SJCRH30 (cell line): ENCODE data around the gene EP300. TPM values are rescaled to one million over a fixed set of nuclear protein-coding genes. Genes with fewer than 3 reads are reported as not detected.

Experiments
- DNase-seq, 2 experiments: peaks; one replicate each; pipeline ENCODE4 v3.0.0-alpha.2; 2015 to 2020
- H3K27ac ChIP-seq: fragments of 250-450 bp; sonication (Bioruptor Pico); 2 replicates; pipeline ENCODE4 v1.5.1; 2020; ENCODE audit warnings: mild to moderate bottlenecking, moderate library complexity
- H3K27me3 ChIP-seq: fragments of 250-450 bp; sonication (Bioruptor Pico); 2 replicates; pipeline ENCODE4 v1.5.1; 2020; ENCODE audit warnings: mild to moderate bottlenecking, moderate library complexity
- H3K36me3 ChIP-seq: fragments of 250-450 bp; sonication (Bioruptor Pico); 2 replicates; pipeline ENCODE4 v1.5.1; 2020; ENCODE audit warnings: mild to moderate bottlenecking, moderate library complexity
- H3K4me1 ChIP-seq: fragments of 250-450 bp; sonication (Bioruptor Pico); 2 replicates; pipeline ENCODE4 v1.5.1; 2020; ENCODE audit warnings: mild to moderate bottlenecking, moderate library complexity
- H3K4me3 ChIP-seq: fragments of 250-450 bp; sonication (Bioruptor Pico); 2 replicates; pipeline ENCODE4 v1.5.1; 2020; ENCODE audit warnings: mild to moderate bottlenecking, moderate library complexity
- H3K9me3 ChIP-seq: fragments of 250-450 bp; sonication (Bioruptor Pico); replicated peaks from 2 replicates; pipeline ENCODE4 v1.5.1; 2020; ENCODE audit warnings: mild to moderate bottlenecking, moderate library complexity
- total RNA-seq: library from RNA; depleted of rRNA; stranded (reverse); fragments of >200 nt; shearing (Covaris generic); gene quantifications from 2 replicates; pipeline ENCODE4 v1.2.3, GENCODE V29; 2014

The EP300 gene
- total RNA-seq, 1 experiment from 2014 or later: 27.5 TPM

GRCh38 chr22:41070665-41071331 is 21.6 kb upstream of the EP300 start:
- no peaks in the 10 kb centered on the region for H3K9me3 ChIP-seq
- H3K4me3 ChIP-seq: no peak overlapping the region
- H3K4me1 ChIP-seq: no peaks in the 10 kb centered on the region
- no peak overlapping the region for H3K27ac ChIP-seq
- H3K27me3 ChIP-seq: no peaks in the 10 kb centered on the region
- no peaks in the 10 kb centered on the region for H3K36me3 ChIP-seq
- DNase-seq: no peak

GRCh38 chr22:41074061-41074460 is 18.3 kb upstream of the EP300 start:
- no peak for DNase-seq
- H3K4me1 ChIP-seq: no peaks in the 10 kb centered on the region
- H3K36me3 ChIP-seq: no peaks in the 10 kb centered on the region
- no peak overlapping the region for H3K4me3 ChIP-seq
- H3K27me3 ChIP-seq: no peaks in the 10 kb centered on the region
- H3K27ac ChIP-seq: no peak overlapping the region
- H3K9me3 ChIP-seq: no peaks in the 10 kb centered on the region

- no peaks in the 10 kb centered on the region for H3K4me1 ChIP-seq
- H3K4me3 ChIP-seq: no peak overlapping the region
- H3K27me3 ChIP-seq: no peaks in the 10 kb centered on the region
- H3K9me3 ChIP-seq: no peaks in the 10 kb centered on the region
- DNase-seq: no peak
- no peaks in the 10 kb centered on the region for H3K36me3 ChIP-seq
- H3K27ac ChIP-seq: no peak overlapping the region
Measured at GRCh38 chr22:41074466-41074865, 17.9 kb upstream of the EP300 start.

GRCh38 chr22:41074941-41075710 is 17.3 kb upstream of the EP300 start:
- Histone ChIP-seq H3K27ac (no peak overlapping the region), H3K4me1 (no peaks in the 10 kb centered on the region), H3K4me3 (no peak overlapping the region), H3K36me3 (no peaks in the 10 kb centered on the region), H3K9me3 (no peaks in the 10 kb centered on the region), H3K27me3 (no peaks in the 10 kb centered on the region)
- DNase-seq: no peak

GRCh38 chr22:41075946-41076345 is 16.4 kb upstream of the EP300 start:
- Histone ChIP-seq H3K9me3 (no peaks in the 10 kb centered on the region), H3K4me3 (no peak overlapping the region), H3K36me3 (no peaks in the 10 kb centered on the region), H3K27me3 (no peaks in the 10 kb centered on the region), H3K27ac (no peak overlapping the region), H3K4me1 (no peaks in the 10 kb centered on the region)
- no peak for DNase-seq

- H3K9me3 ChIP-seq: no peaks in the 10 kb centered on the region
- H3K36me3 ChIP-seq: no peaks in the 10 kb centered on the region
- no peak for DNase-seq
- no peak overlapping the region for H3K27ac ChIP-seq
- no peaks in the 10 kb centered on the region for H3K27me3 ChIP-seq
- no peaks in the 10 kb centered on the region for H3K4me1 ChIP-seq
- no peak overlapping the region for H3K4me3 ChIP-seq
Measured at GRCh38 chr22:41076857-41077256, 15.5 kb upstream of the EP300 start.

- H3K4me1 ChIP-seq: no peaks in the 10 kb centered on the region
- no peak for DNase-seq
- no peaks in the 10 kb centered on the region for H3K9me3 ChIP-seq
- no peaks in the 10 kb centered on the region for H3K27me3 ChIP-seq
- H3K4me3 ChIP-seq: no peak overlapping the region
- no peaks in the 10 kb centered on the region for H3K36me3 ChIP-seq
- H3K27ac ChIP-seq: no peak overlapping the region
Measured at GRCh38 chr22:41078931-41079330, 13.5 kb upstream of the EP300 start.

- H3K4me1 ChIP-seq: no peaks in the 10 kb centered on the region
- no peaks in the 10 kb centered on the region for H3K36me3 ChIP-seq
- H3K27ac ChIP-seq: no peak overlapping the region
- H3K27me3 ChIP-seq: no peaks in the 10 kb centered on the region
- DNase-seq: no peak
- no peak overlapping the region for H3K4me3 ChIP-seq
- H3K9me3 ChIP-seq: no peaks in the 10 kb centered on the region
Measured at GRCh38 chr22:41085842-41086241, 6.5 kb upstream of the EP300 start.

GRCh38 chr22:41091132-41092022 is 1.0 kb upstream of the EP300 start:
- no peaks in the 10 kb centered on the region for H3K27me3 ChIP-seq
- peak; percentile 97 to 98 for DNase-seq
- H3K27ac ChIP-seq: peak overlapping the region; percentile 95
- no peaks in the 10 kb centered on the region for H3K36me3 ChIP-seq
- H3K9me3 ChIP-seq: no peaks in the 10 kb centered on the region
- H3K4me3 ChIP-seq: peak overlapping the region; percentile 87
- no peaks in the 10 kb centered on the region for H3K4me1 ChIP-seq

GRCh38 chr22:41092847-41093411 is 537 bp downstream of the EP300 start:
- H3K27me3 ChIP-seq: no peaks in the 10 kb centered on the region
- H3K36me3 ChIP-seq: no peaks in the 10 kb centered on the region
- DNase-seq: peak; percentile 37 to 58
- no peaks in the 10 kb centered on the region for H3K9me3 ChIP-seq
- no peaks in the 10 kb centered on the region for H3K4me1 ChIP-seq
- peak overlapping the region; percentile 87 for H3K4me3 ChIP-seq
- H3K27ac ChIP-seq: peak overlapping the region; percentile 95

GRCh38 chr22:41094041-41094593 is 1.7 kb downstream of the EP300 start:
- Histone ChIP-seq H3K27me3 (no peaks in the 10 kb centered on the region), H3K27ac (no peak overlapping the region), H3K4me3 (peak overlapping the region; percentile 87), H3K4me1 (no peaks in the 10 kb centered on the region), H3K9me3 (no peaks in the 10 kb centered on the region), H3K36me3 (peaks cover 1% of the 10 kb centered on the region; the same call in 1 of the 2 replicates)
- DNase-seq: peak in 1 of 2 experiments; percentile 45

GRCh38 chr22:41096391-41096790 is 4.0 kb downstream of the EP300 start:
- Histone ChIP-seq H3K27ac (no peak overlapping the region), H3K9me3 (no peaks in the 10 kb centered on the region)

GRCh38 chr22:41096841-41097240 is 4.4 kb downstream of the EP300 start:
- no peak for DNase-seq
- H3K36me3 ChIP-seq: peaks cover 5% of the 10 kb centered on the region; the same call in 1 of the 2 replicates
- no peak overlapping the region for H3K27ac ChIP-seq
- no peaks in the 10 kb centered on the region for H3K4me1 ChIP-seq
- no peaks in the 10 kb centered on the region for H3K9me3 ChIP-seq
- no peaks in the 10 kb centered on the region for H3K27me3 ChIP-seq
- H3K4me3 ChIP-seq: no peak overlapping the region

More at GRCh38 chr22:41096391-41096790, 4.0 kb downstream of the EP300 start:
- DNase-seq: no peak
- Histone ChIP-seq H3K27me3 (no peaks in the 10 kb centered on the region), H3K4me3 (no peak overlapping the region), H3K36me3 (peaks cover 5% of the 10 kb centered on the region; the same call in 1 of the 2 replicates), H3K4me1 (no peaks in the 10 kb centered on the region)

GRCh38 chr22:41099036-41099435 is 6.6 kb downstream of the EP300 start:
- Histone ChIP-seq H3K36me3 (peaks cover 5% of the 10 kb centered on the region; the same call in 1 of the 2 replicates), H3K9me3 (no peaks in the 10 kb centered on the region), H3K27ac (no peak overlapping the region), H3K27me3 (no peaks in the 10 kb centered on the region), H3K4me1 (no peaks in the 10 kb centered on the region), H3K4me3 (no peak overlapping the region)
- no peak for DNase-seq
